Activated CD4-positive, alpha-beta T cell treated with anti-CD3 and anti-CD28 coated beads, Interleukin-2, amount 10 ng/mL, durations not matched to agents 7 days and 5 days (primary cell): ENCODE data around the gene TRIM24. TPM values are rescaled to one million over a fixed set of nuclear protein-coding genes. Genes with fewer than 3 reads are reported as not detected.
"Not testable (repeated sequence)": the region's sequence is repeated elsewhere in the genome, so short reads cannot be mapped to it uniquely, and the experiment has no call there.

Experiments used
- CTCF ChIA-PET: fragments of 350-600 bp; sonication (Branson Sonifier 250); formaldehyde crosslinking; loops from one replicate; lab custom pipeline; 2021; ENCODE audit warnings: antibody characterized with exemption; lab: Charles Lee
- POLR2A ChIA-PET: fragments of 350-600 bp; sonication (Branson Sonifier 250); formaldehyde crosslinking; loops from one replicate; lab custom pipeline; 2021; ENCODE audit warnings: antibody characterized with exemption; lab: Charles Lee
- DNase-seq: peaks from one replicate; pipeline ENCODE4 v3.0.0-alpha.2; 2020
- H3K27ac Mint-ChIP-seq: one replicate; pipeline ENCODE4 v1.8.0; 2021; ENCODE audit warnings: mild to moderate bottlenecking, moderate library complexity, mixed read lengths
- H3K27me3 Mint-ChIP-seq: one replicate; pipeline ENCODE4 v1.8.0; 2021; ENCODE audit warnings: mixed read lengths
- H3K36me3 Mint-ChIP-seq: one replicate; pipeline ENCODE4 v1.8.0; 2021; ENCODE audit warnings: low read depth, mixed read lengths
- H3K4me1 Mint-ChIP-seq: one replicate; pipeline ENCODE4 v1.8.0; 2021; ENCODE audit warnings: mixed read lengths
- H3K4me3 Mint-ChIP-seq: one replicate; pipeline ENCODE4 v1.8.0; 2021; ENCODE audit warnings: mild to moderate bottlenecking, moderate library complexity, mixed read lengths
- H3K9me3 Mint-ChIP-seq: one replicate; pipeline ENCODE4 v1.8.0; 2021; ENCODE audit warnings: mixed read lengths
- total RNA-seq, 2 experiments: library from RNA; stranded (reverse); gene quantifications; one replicate each; pipeline ENCODE4 v1.2.3, GENCODE V29; 2021

TRIM24 gene
- total RNA-seq, 2 experiments from 2014 or later = 22.0 to 26.2 TPM

DNA sequence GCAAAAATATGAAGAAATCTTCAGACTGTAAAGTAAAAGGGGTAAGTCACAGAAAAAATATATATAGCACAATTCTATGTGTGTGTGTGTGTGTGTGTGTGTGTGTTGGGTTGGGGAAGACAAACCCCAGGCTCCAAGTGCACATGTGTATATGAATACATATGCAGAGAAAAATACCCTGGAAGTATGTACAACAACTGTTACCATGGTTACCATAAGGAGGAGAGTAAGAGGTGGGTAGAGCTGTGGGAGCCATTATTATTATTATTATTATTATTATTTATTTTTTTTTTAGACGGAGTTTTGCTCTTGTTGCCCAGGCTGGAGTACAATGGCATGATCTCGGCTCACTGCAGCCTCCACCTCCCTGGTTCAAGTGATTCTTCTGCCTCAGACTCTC lies 23.7 kb upstream of the TRIM24 start:
- Mint-ChIP-seq H3K27me3 (no peaks in the 10 kb centered on the region), H3K9me3 (peaks cover 12% of the 10 kb centered on the region), H3K4me3 (no peak overlapping the region), H3K4me1 (no peaks in the 10 kb centered on the region), H3K36me3 (peaks cover 1% of the 10 kb centered on the region), H3K27ac (no peak overlapping the region)
- CTCF ChIA-PET = no interaction called here
- DNase-seq = no peak
- POLR2A ChIA-PET = no interaction called here

DNA sequence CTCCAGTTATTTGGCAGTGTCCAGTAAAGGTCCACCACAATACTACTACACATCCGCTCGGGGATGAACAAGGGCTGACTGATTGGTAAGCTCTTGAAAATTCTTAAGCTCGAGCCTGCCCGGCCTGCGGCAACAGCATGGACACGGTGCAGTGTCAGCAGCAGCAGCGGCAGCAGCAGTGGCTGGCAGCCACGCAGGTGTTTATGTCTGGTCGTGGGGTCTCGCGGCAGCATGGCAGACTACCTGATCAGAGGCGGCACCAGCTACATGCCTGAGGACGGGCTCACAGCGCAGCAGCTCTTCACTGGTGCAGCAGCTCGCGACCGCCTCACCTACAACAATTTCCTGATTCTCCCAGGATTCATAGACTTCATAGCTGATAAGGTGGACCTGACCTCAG lies 19.6 kb upstream of the TRIM24 start:
- POLR2A ChIA-PET = no interaction called here
- CTCF ChIA-PET = no interaction called here
- Mint-ChIP-seq H3K27ac (no peak overlapping the region), H3K36me3 (no peaks in the 10 kb centered on the region), H3K27me3 (no peaks in the 10 kb centered on the region), H3K9me3 (no peaks in the 10 kb centered on the region), H3K4me3 (no peak overlapping the region), H3K4me1 (no peaks in the 10 kb centered on the region)
- DNase-seq = no peak

DNA sequence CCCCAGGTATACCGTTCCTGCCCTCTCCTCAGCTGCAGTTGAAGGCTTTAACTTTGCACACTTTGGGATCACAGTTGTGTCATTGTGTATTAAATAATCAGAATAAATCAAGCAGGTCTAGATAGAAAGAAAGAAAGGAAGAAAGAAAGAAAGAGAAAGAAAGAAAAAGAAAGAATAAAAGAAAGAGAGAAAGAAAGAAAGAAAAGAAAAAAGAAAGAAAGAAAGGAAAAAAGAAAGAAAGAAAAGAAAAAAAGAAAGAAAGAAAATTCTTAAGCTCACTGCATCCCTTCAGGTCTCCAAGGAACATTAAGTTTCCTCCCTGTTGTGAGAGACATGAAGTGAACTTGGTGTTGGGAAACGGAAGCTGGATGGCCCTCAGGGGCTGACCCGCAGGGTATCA lies 17.2 kb upstream of the TRIM24 start:
- CTCF ChIA-PET = interaction anchor here (0.7 to 1.2 kb wide), 4 partner anchors 9 to 409 kb away, joined by 3 read pairs; partner anchors contain the start of gene TRIM24

DNA sequence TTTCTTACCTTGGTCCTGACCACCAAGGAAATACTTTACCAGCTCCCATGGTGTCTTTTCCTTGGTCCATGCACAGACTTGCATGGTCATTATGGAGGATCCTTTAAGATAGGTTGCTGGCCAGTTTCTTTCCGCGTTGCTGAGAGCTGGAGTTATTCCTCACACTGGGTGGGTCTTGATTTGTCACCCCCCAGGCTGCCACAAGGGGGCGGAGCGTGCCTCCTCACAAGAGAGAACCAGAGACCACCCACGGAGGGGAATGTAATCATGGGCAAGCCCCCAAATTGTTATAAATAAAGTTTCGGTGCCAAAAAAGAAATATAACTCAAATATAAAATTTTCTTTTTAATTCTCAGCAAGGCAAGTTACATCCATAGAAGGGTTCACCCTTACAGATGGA lies 10.5 kb upstream of the TRIM24 start:
- Mint-ChIP-seq H3K4me3 (no peak overlapping the region), H3K27ac (no peak overlapping the region)
- CTCF ChIA-PET = no interaction called here

More for the DNA sequence above, 17.2 kb upstream of the TRIM24 start:
- Mint-ChIP-seq H3K4me3 (no peak overlapping the region), H3K4me1 (no peaks in the 10 kb centered on the region), H3K9me3 (no peaks in the 10 kb centered on the region), H3K36me3 (no peaks in the 10 kb centered on the region), H3K27ac (no peak overlapping the region), H3K27me3 (no peaks in the 10 kb centered on the region)
- DNase-seq = no peak
- POLR2A ChIA-PET = no interaction called here

DNA sequence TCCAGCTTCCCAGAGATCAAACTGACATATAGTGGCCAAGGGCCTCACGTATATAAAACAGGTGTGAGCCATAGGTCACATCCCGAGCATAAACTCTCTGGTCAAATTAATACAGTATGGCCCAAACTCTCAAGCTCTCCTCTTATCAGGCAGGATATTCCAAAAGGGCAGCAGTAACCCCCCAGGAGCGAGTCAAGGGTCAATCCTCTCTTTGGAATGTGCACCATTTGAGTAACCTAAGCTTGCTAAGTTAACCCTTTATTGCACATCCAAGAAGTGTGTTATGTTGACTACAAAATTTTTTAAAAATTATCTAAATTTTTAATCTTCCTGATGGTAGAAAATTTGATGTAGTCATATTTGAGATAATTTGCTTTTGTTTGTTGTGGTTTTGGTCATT lies 4.5 kb upstream of the TRIM24 start:
- ChIA-PET POLR2A (no interaction called here), CTCF (no interaction called here)
- Mint-ChIP-seq H3K4me1 (peaks cover 11% of the 10 kb centered on the region), H3K36me3 (no peaks in the 10 kb centered on the region), H3K27ac (no peak overlapping the region), H3K4me3 (no peak overlapping the region), H3K27me3 (no peaks in the 10 kb centered on the region), H3K9me3 (no peaks in the 10 kb centered on the region)
- no peak for DNase-seq

More for the DNA sequence above, 10.5 kb upstream of the TRIM24 start:
- Mint-ChIP-seq H3K27me3 (no peaks in the 10 kb centered on the region), H3K4me1 (no peaks in the 10 kb centered on the region), H3K9me3 (no peaks in the 10 kb centered on the region), H3K36me3 (no peaks in the 10 kb centered on the region)
- POLR2A ChIA-PET = no interaction called here
- DNase-seq = peak; percentile 27

DNA sequence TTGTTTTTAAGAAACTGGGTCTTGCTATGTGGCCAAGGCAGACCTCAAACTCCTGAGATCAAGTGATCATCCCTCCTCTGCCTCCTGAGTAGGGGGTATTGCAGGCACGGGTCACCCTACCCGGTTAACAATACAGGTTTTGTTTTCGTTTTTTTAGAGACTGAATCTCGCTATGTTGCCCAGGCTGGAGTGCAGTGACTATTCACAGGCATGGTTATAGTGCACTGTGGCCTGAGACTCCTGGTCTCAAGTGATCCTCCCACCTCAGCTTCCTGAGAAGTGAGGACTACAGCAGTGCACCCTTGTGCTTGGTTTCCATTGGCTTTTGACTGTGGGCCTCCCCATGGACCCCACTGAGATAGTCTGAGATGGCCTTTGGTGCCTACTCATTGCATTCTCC lies 3.8 kb upstream of the TRIM24 start:
- Mint-ChIP-seq H3K36me3 (no peaks in the 10 kb centered on the region), H3K4me3 (no peak overlapping the region), H3K9me3 (no peaks in the 10 kb centered on the region), H3K4me1 (peaks cover 11% of the 10 kb centered on the region), H3K27me3 (no peaks in the 10 kb centered on the region), H3K27ac (no peak overlapping the region)
- ChIA-PET CTCF (interaction anchor here (0.7 kb wide), 1 partner anchor 346 kb away, joined by 4 read pairs; no protein-coding TSS in a partner anchor), POLR2A (no interaction called here)
- DNase-seq = no peak

DNA sequence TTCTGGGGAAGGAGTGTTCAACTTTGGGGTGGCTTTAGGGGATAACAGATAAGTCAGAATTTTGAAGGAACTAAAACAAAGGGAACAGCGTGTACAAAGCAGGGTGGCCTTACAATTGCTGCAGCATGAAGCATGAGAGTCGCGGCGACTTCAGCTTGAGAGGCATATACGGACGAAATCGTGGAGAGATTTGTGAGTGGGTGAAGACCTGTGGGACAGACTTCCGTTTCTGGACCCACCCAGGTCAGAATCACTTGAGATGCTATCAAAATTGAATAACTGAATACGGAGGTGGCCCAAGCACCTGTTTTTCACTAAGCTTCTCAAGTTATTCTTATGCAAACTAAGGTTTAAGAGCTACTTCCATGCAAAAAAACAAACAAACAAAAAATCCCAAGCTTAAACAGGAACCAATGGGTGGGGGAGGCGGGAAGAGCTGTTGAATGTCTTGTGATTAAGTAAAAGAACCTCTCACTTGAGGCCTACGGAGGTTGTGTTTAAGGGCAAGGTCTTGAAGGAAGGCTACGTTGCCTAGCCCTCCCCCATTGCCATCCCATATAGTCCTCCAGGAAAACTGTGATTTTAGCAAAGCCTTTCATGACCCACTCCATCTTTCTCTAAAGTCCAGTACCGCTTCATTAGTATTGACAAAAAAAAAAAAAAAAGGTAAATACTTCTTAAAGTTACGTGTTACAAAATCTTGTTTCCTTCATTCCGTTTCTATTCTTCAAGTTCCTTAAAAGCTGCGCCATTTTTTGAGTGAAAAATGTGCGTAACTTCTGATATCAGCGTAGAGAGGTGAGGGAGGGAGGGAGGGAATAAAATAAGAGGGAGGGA lies 1.3 kb upstream of the TRIM24 start:
- H3K27me3 Mint-ChIP-seq = no peaks in the 10 kb centered on the region
- peaks cover 8% of the 10 kb centered on the region for H3K36me3 Mint-ChIP-seq
- DNase-seq = no peak
- H3K4me1 Mint-ChIP-seq = peaks cover 23% of the 10 kb centered on the region
- CTCF ChIA-PET = interaction anchor here (1.0 to 1.2 kb wide), 2 partner anchors 298 to 424 kb away, joined by 3 to 4 read pairs; no protein-coding TSS in a partner anchor
- H3K27ac Mint-ChIP-seq = no peak overlapping the region
- H3K9me3 Mint-ChIP-seq = no peaks in the 10 kb centered on the region
- POLR2A ChIA-PET = no interaction called here
- no peak overlapping the region for H3K4me3 Mint-ChIP-seq

DNA sequence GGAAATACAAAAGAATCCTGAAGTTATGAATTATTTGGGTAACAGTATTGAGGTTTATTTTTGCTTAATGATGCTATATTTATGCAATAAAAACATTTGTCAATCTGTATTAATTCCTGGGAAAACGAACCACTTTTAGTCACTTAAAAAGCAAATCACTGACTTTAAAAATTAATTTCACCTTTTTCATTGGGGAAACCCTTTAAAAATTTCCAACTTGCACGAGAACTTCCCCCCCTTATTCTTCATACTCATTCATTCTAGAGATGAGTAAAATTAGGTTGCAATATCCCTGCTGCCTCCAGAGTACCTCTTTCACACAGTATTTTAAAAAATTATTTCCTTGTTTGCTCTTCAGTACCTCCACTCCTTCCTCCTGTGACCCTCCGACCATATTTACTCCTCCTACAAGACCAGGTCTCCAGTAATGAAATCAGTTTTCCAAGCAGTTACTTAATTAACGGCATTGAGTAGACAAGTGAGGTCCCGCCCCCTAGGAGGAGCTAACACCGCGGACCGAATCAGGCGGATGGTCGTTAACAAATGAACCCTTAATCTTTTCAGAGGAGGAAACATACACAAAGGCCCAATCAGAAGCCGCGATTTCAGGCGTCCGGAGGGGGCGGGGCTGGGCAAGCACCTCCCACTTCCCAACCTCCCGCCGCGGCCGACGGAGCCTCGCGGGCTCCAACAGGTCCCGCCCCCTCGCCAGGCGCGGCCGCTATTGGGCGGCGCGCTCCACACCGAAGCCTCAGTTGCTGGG lies 465 bp upstream of the TRIM24 start:
- DNase-seq = peak; percentile 97
- Mint-ChIP-seq H3K9me3 (no peaks in the 10 kb centered on the region), H3K36me3 (peaks cover 11% of the 10 kb centered on the region)

DNA sequence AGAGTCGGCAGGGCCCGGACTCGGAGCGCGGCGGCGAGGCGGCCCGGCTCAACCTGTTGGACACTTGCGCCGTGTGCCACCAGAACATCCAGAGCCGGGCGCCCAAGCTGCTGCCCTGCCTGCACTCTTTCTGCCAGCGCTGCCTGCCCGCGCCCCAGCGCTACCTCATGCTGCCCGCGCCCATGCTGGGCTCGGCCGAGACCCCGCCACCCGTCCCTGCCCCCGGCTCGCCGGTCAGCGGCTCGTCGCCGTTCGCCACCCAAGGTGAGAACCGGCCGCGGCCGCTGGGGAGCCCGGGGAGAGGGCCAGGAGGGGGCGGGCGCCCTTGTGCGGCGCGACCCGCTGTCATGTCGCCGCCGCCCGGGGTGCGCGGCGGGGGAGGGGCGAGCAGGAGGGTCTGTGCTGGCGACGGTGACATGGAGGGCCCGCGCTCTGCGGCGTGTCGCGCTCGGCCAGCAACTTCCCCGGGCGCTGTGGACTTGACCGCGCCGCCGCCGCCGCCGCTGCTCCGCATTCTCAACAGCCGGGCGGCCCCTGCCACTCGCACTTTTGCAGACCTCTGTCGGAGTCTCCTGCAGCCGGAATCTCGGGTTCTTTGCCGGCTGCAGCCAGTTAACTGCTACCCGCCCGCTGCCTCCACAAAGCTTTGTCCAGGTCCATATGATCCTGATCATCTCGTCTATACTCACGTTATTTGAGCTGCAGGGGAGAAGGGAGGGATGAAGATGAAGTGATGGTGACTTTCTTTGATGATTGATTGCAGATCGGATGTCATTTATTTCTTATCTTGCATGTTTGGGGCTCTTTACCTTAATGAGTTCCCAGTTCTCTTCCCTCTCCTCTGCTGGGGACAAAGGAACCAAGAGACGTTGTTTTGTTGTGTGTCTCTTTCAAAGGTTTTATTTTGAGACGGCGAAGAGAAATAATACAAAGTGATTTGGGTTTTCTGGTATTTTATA lies 869 bp downstream of the TRIM24 start:
- no peaks in the 10 kb centered on the region for H3K9me3 Mint-ChIP-seq
- H3K4me3 Mint-ChIP-seq = peak overlapping the region; percentile 84
- H3K4me1 Mint-ChIP-seq = peaks cover 36% of the 10 kb centered on the region
- ChIA-PET POLR2A (interaction anchor here (0.5 kb wide), 1 partner anchor 9 kb away, joined by 4 read pairs; no protein-coding TSS in a partner anchor), CTCF (interaction anchor here (1.0 kb wide), 1 partner anchor 18 kb away, joined by 3 read pairs; no protein-coding TSS in a partner anchor)
- H3K27me3 Mint-ChIP-seq = no peaks in the 10 kb centered on the region
- H3K27ac Mint-ChIP-seq = peak overlapping the region; percentile 91
- H3K36me3 Mint-ChIP-seq = peaks cover 12% of the 10 kb centered on the region
- DNase-seq = peak; percentile 54

More for the DNA sequence above, 465 bp upstream of the TRIM24 start:
- Mint-ChIP-seq H3K27ac (peak overlapping the region; percentile 74), H3K4me3 (peak overlapping the region; percentile 84), H3K4me1 (peaks cover 27% of the 10 kb centered on the region), H3K27me3 (no peaks in the 10 kb centered on the region)
- ChIA-PET CTCF (interaction anchor here (0.6 to 1.0 kb wide), 4 partner anchors 17 to 881 kb away, joined by 3 to 4 read pairs (median 3); partner anchors contain the start of gene FMC1), POLR2A (interaction anchor here (0.6 to 1.0 kb wide), 2 partner anchors 19 to 90 kb away, joined by 3 read pairs; no protein-coding TSS in a partner anchor)

DNA sequence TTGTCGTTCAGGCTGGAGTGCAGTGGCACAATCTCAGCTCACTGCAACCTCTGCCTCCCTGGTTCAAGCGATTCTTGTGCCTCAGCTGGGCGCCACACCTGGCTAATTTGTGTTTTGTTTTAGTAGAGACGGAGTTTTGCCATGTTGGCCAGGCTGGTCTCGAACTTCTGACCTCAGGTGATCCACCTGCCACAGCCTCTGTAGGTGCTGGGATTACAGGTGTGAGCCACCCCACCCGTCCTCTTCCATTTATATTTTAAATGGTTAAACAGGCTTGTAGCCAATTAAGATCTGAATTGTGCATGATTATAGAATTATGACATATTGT lies 3.2 kb downstream of the TRIM24 start:
- Mint-ChIP-seq H3K36me3 (peaks cover 18% of the 10 kb centered on the region), H3K4me1 (peaks cover 38% of the 10 kb centered on the region), H3K4me3 (peak overlapping the region; percentile 47), H3K27ac (peak overlapping the region; percentile 68)
- H3K27me3 Mint-ChIP-seq, CTCF ChIA-PET, DNase-seq, POLR2A ChIA-PET, H3K9me3 Mint-ChIP-seq: not testable (repeated sequence)

DNA sequence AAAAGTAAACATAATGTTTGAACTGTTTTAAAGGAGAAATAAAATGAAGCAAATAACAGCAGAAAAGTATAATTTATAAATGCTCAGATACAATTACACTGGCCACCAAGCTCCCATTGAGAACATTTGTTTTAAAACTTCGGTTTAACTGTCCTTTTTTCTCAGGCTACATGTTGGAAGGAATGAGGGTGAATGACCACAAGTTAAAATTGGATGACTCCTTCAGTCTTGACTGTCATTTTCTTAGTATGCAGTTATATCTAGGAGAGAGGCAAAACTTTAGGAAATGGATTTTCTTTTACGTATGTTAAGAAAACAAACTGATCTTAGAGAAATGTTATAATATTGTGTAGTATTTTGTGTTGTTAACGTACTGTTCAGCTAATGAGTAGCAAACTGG lies 5.0 kb downstream of the TRIM24 start:
- POLR2A ChIA-PET = interaction anchor here (0.5 to 0.7 kb wide), 2 partner anchors 12 to 170 kb away, joined by 3 to 4 read pairs; no protein-coding TSS in a partner anchor
- Mint-ChIP-seq H3K9me3 (no peaks in the 10 kb centered on the region), H3K27ac (no peak overlapping the region), H3K4me1 (peaks cover 32% of the 10 kb centered on the region), H3K27me3 (no peaks in the 10 kb centered on the region), H3K4me3 (no peak overlapping the region), H3K36me3 (peaks cover 29% of the 10 kb centered on the region)
- no peak for DNase-seq
- CTCF ChIA-PET = no interaction called here
